ENCODE results near the gene RAP1GDS1. TPM values are rescaled to one million over a fixed set of nuclear protein-coding genes. Genes with fewer than 3 reads are reported as not detected.

The RAP1GDS1 gene
- total and polyA plus RNA-seq, 2 of the 13 experiments (the other 11 are each of a cell fraction or from before 2014, with no cell fraction given) = 19.3 to 42.5 TPM

DNA sequence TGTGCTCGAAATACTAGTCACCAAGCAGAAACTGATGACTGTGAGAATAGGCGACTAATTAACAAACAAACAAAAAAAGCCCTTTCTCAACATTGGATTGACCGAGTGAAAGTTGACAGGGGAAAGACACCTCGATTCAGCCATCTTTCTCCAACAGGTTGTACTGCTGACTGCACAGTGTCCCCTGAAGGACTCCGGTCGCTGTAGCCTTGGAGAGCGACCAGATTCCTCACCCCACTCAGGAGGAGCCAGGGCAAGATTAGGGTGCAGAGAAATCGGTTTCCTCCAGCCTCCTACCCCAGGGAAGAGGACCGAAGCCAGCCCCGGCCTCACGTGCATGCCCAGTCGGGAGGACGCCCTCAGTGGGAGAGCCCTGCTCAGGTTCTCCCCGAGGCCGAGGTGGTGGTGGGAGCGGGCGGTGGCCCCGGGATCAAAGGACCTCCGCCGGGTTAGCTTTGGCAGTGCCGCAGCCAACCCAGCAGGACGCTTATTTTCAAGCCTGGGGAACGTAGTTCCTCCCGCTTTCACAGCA is 1.1 kb upstream of the RAP1GDS1 start (continued):
- TF ChIP-seq ZNF510 (CRISPR knock-in tag; IDR thresholded peaks at IDR 0.05; ENCODE audit: low read depth) = no peak
- no peak; the same call in none of the 2 replicates for TF ChIP-seq SALL1 (CRISPR knock-in tag; IDR thresholded peaks at IDR 0.05)
- TF ChIP-seq, protein P1, sequence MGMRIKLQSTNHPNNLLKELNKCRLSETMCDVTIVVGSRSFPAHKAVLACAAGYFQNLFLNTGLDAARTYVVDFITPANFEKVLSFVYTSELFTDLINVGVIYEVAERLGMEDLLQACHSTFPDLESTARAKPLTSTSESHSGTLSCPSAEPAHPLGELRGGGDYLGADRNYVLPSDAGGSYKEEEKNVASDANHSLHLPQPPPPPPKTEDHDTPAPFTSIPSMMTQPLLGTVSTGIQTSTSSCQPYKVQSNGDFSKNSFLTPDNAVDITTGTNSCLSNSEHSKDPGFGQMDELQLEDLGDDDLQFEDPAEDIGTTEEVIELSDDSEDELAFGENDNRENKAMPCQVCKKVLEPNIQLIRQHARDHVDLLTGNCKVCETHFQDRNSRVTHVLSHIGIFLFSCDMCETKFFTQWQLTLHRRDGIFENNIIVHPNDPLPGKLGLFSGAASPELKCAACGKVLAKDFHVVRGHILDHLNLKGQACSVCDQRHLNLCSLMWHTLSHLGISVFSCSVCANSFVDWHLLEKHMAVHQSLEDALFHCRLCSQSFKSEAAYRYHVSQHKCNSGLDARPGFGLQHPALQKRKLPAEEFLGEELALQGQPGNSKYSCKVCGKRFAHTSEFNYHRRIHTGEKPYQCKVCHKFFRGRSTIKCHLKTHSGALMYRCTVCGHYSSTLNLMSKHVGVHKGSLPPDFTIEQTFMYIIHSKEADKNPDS (CRISPR knock-in tag; IDR thresholded peaks at IDR 0.05) = no peak
- TF ChIP-seq, protein P2, sequence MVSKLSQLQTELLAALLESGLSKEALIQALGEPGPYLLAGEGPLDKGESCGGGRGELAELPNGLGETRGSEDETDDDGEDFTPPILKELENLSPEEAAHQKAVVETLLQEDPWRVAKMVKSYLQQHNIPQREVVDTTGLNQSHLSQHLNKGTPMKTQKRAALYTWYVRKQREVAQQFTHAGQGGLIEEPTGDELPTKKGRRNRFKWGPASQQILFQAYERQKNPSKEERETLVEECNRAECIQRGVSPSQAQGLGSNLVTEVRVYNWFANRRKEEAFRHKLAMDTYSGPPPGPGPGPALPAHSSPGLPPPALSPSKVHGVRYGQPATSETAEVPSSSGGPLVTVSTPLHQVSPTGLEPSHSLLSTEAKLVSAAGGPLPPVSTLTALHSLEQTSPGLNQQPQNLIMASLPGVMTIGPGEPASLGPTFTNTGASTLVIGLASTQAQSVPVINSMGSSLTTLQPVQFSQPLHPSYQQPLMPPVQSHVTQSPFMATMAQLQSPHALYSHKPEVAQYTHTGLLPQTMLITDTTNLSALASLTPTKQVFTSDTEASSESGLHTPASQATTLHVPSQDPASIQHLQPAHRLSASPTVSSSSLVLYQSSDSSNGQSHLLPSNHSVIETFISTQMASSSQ (IDR thresholded peaks at IDR 0.05; ENCODE audit: low read depth) = no peak
- TF ChIP-seq, protein P2 (CRISPR knock-in tag; IDR thresholded peaks at IDR 0.05; ENCODE audit: borderline replicate concordance) = no peak
- TF ChIP-seq ZNF850 (CRISPR knock-in tag; conservative IDR thresholded peaks at IDR 0.05) = no peak
- no peak for TF ChIP-seq ATAD3A (CRISPR knock-in tag; IDR thresholded peaks at IDR 0.05)
- TF ChIP-seq, protein P3, sequence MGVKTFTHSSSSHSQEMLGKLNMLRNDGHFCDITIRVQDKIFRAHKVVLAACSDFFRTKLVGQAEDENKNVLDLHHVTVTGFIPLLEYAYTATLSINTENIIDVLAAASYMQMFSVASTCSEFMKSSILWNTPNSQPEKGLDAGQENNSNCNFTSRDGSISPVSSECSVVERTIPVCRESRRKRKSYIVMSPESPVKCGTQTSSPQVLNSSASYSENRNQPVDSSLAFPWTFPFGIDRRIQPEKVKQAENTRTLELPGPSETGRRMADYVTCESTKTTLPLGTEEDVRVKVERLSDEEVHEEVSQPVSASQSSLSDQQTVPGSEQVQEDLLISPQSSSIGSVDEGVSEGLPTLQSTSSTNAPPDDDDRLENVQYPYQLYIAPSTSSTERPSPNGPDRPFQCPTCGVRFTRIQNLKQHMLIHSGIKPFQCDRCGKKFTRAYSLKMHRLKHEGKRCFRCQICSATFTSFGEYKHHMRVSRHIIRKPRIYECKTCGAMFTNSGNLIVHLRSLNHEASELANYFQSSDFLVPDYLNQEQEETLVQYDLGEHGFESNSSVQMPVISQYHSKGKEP (CRISPR knock-in tag; IDR thresholded peaks at IDR 0.05) = no peak
- TF ChIP-seq FOXO1 (CRISPR knock-in tag; IDR thresholded peaks at IDR 0.05) = 0 out of 2 replicates have a peak, but pooled peaks have one; percentile 23
- TF ChIP-seq SKI (IDR thresholded peaks at IDR 0.05; ENCODE audit: partially characterized antibody) = no peak
- TF ChIP-seq, protein P4, sequence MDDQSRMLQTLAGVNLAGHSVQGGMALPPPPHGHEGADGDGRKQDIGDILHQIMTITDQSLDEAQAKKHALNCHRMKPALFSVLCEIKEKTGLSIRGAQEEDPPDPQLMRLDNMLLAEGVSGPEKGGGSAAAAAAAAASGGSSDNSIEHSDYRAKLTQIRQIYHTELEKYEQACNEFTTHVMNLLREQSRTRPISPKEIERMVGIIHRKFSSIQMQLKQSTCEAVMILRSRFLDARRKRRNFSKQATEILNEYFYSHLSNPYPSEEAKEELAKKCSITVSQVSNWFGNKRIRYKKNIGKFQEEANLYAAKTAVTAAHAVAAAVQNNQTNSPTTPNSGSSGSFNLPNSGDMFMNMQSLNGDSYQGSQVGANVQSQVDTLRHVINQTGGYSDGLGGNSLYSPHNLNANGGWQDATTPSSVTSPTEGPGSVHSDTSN (CRISPR knock-in tag; IDR thresholded peaks at IDR 0.05; ENCODE audit: borderline replicate concordance) = no peak
- no peak for TF ChIP-seq SALL2 (CRISPR knock-in tag; IDR thresholded peaks at IDR 0.05)
- TF ChIP-seq PAX8 (CRISPR knock-in tag; IDR thresholded peaks at IDR 0.05; ENCODE audit: borderline replicate concordance) = no peak
- no peak; the same call in 1 of the 2 replicates for TF ChIP-seq CBFB (CRISPR knock-in tag; IDR thresholded peaks at IDR 0.05)
- TF ChIP-seq SAP130 (CRISPR knock-in tag; IDR thresholded peaks at IDR 0.05; ENCODE audit: low read depth) = peak; percentile 24; the same call in 1 of the 2 replicates
- 0 out of 2 replicates have a peak, but pooled peaks have one; percentile 80 for TF ChIP-seq ZC3H4 (CRISPR knock-in tag; IDR thresholded peaks at IDR 0.05; ENCODE audit: borderline replicate concordance)
- no peak for TF ChIP-seq TBP (CRISPR knock-in tag; IDR thresholded peaks at IDR 0.05)

All from HepG2 (cell line).